Prostate gland (tissue), 2 donors: ENCODE measurements around the gene SCNN1A.

Experiments
- POLR2A ChIP-seq: fragments of 450-650 bp; IDR thresholded peaks from one replicate; pipeline ENCODE4 v1.6.1; 2016; ENCODE audit warnings: antibody characterized with exemption, mild to moderate bottlenecking
- TF ChIP-seq, protein P1 (sequence below), 4 experiments: fragments of 200-600 bp in 2 of 4; fragments of 450-650 bp in 2 of 4; sonication (generic) in 2 of 4; IDR thresholded peaks; 1 replicate in 3 of 4; 2 replicates in 1 of 4; pipeline ENCODE4 v1.5.1; 2016 to 2019; ENCODE audit warnings: antibody characterized with exemption in 4 of 4, mild to moderate bottlenecking in 2 of 4, moderate library complexity in 2 of 4

DNA sequence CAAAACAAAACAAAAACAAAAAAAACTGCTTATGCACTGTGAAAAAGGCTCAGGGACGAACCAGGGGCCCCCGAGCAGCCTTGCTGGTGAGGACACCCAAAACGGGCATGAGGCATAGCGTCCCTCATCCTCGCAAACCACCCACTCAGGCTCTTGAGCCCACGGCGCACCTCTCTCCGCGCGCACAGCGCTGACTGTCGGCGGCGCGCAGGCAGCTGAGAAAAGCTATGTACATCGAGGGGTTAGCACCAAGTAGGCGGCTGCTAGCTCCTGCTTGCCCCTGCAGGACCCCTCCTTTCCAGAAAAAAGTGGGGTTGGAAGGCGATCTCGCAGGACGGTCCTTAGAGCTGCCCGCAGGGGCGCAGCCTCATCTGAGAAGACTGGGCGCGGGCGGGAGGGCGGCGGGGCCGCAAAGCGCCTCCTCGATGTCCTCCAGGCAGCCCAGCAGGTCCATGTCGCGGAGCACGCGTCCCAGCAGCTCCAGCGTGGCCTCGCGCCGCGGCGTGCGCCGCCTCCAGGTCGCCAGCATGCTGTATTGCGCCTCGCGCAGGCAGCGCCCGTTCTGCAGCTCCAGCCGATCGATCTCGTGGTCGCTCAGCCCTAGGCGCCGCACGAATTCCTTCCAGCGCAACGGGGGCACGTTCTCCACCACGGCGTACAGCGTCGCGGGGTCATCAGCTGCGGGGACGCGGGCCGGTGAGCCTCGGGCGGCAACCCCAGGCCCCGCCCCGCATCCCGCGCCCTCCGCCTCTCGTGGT, 46.2 kb downstream of the SCNN1A start:
- no peak for TF ChIP-seq POLR2A
- TF ChIP-seq, protein P1, sequence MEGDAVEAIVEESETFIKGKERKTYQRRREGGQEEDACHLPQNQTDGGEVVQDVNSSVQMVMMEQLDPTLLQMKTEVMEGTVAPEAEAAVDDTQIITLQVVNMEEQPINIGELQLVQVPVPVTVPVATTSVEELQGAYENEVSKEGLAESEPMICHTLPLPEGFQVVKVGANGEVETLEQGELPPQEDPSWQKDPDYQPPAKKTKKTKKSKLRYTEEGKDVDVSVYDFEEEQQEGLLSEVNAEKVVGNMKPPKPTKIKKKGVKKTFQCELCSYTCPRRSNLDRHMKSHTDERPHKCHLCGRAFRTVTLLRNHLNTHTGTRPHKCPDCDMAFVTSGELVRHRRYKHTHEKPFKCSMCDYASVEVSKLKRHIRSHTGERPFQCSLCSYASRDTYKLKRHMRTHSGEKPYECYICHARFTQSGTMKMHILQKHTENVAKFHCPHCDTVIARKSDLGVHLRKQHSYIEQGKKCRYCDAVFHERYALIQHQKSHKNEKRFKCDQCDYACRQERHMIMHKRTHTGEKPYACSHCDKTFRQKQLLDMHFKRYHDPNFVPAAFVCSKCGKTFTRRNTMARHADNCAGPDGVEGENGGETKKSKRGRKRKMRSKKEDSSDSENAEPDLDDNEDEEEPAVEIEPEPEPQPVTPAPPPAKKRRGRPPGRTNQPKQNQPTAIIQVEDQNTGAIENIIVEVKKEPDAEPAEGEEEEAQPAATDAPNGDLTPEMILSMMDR (IDR thresholded peaks at IDR 0.05) = no peak
